Neural progenitor cell (in vitro differentiated cells): ENCODE measurements around the gene C11orf65. TPM values are rescaled to one million over a fixed set of nuclear protein-coding genes. Genes with fewer than 3 reads are reported as not detected.

Experiments
- DNase-seq: peaks from one replicate; pipeline ENCODE4 v3.0.0-alpha.2; 2016; ENCODE audit warnings: low spot score
- H2AFZ ChIP-seq: fragments of 200-600 bp; sonication (generic); replicated peaks from 2 replicates; pipeline ENCODE4 v1.6.1; 2016; ENCODE audit warnings: antibody characterized with exemption
- H3F3A ChIP-seq: fragments of 200-600 bp; sonication (generic); 2 replicates; pipeline ENCODE4 v1.6.1; 2016; ENCODE audit warnings: antibody characterized with exemption, low read depth
- H3K27ac ChIP-seq: fragments of 200-600 bp; sonication (generic); 2 replicates; pipeline ENCODE4 v1.5.1; 2016; ENCODE audit warnings: mild to moderate bottlenecking
- H3K27me3 ChIP-seq: fragments of 200-600 bp; sonication (generic); 2 replicates; pipeline ENCODE4 v1.6.1; 2016; ENCODE audit warnings: mild to moderate bottlenecking, moderate library complexity
- H3K36me3 ChIP-seq: fragments of 200-600 bp; sonication (generic); 2 replicates; pipeline ENCODE4 v1.5.1; 2016
- H3K4me1 ChIP-seq: fragments of 200-600 bp; sonication (generic); 2 replicates; pipeline ENCODE4 v1.6.1; 2016; ENCODE audit warnings: mixed run types
- H3K4me2 ChIP-seq: fragments of 200-600 bp; sonication (generic); 2 replicates; pipeline ENCODE4 v1.6.1; 2016
- H3K4me3 ChIP-seq: fragments of 200-600 bp; sonication (generic); 2 replicates; pipeline ENCODE4 v1.5.1; 2016
- H3K79me2 ChIP-seq: fragments of 200-600 bp; sonication (generic); 2 replicates; pipeline ENCODE4 v1.6.1; 2016; ENCODE audit warnings: low read depth
- H3K9ac ChIP-seq: fragments of 200-600 bp; sonication (generic); 2 replicates; pipeline ENCODE4 v1.6.1; 2016
- H3K9me3 ChIP-seq: fragments of 200-600 bp; sonication (generic); 2 replicates; pipeline ENCODE4 v1.5.1; 2016; ENCODE audit warnings: low read depth
- H4K20me1 ChIP-seq: fragments of 200-600 bp; sonication (generic); 2 replicates; pipeline ENCODE4 v1.6.1; 2016; ENCODE audit warnings: low read depth
- H3K27ac Mint-ChIP-seq: 3 replicates; pipeline ENCODE4 v1.8.0; 2021; ENCODE audit warnings: mixed read lengths
- H3K27me3 Mint-ChIP-seq: 2 replicates; pipeline ENCODE4 v1.8.0; 2022; ENCODE audit warnings: low read depth, mild to moderate bottlenecking, inconsistent platforms, moderate library complexity, mixed read lengths; ENCODE audit not compliant: insufficient read depth
- H3K36me3 Mint-ChIP-seq: 3 replicates; pipeline ENCODE4 v1.8.0; 2021; ENCODE audit warnings: mixed read lengths
- H3K4me1 Mint-ChIP-seq: 3 replicates; pipeline ENCODE4 v1.8.0; 2021; ENCODE audit warnings: mixed read lengths
- H3K4me3 Mint-ChIP-seq: 3 replicates; pipeline ENCODE4 v1.8.0; 2021; ENCODE audit warnings: mild to moderate bottlenecking, moderate library complexity, mixed read lengths
- H3K9me3 Mint-ChIP-seq: 3 replicates; pipeline ENCODE4 v1.8.0; 2020; ENCODE audit warnings: mixed read lengths
- EZH2 ChIP-seq: fragments of 200-600 bp; sonication (generic); IDR thresholded peaks from 2 replicates; pipeline ENCODE4 v1.6.1; 2017; ENCODE audit warnings: antibody characterized with exemption, mild to moderate bottlenecking, moderate library complexity
- EZH2phosphoT487 ChIP-seq: fragments of 200-600 bp; sonication (generic); IDR thresholded peaks from 2 replicates; pipeline ENCODE4 v1.6.1; 2017; ENCODE audit warnings: antibody characterized with exemption
- total RNA-seq: library from RNA; depleted of rRNA; stranded (reverse); fragments of >200 nt; gene quantifications from 2 replicates; pipeline ENCODE4 v1.2.3, GENCODE V29; 2015; ENCODE audit warnings: low replicate concordance
- TF ChIP-seq, protein P1 (sequence below): fragments of 200-600 bp; sonication (generic); IDR thresholded peaks from 2 replicates; pipeline ENCODE4 v1.5.1; 2017; ENCODE audit warnings: antibody characterized with exemption, mild to moderate bottlenecking

The C11orf65 gene
- 1.8 and 11.4 TPM in 2 replicates for total RNA-seq

DNA sequence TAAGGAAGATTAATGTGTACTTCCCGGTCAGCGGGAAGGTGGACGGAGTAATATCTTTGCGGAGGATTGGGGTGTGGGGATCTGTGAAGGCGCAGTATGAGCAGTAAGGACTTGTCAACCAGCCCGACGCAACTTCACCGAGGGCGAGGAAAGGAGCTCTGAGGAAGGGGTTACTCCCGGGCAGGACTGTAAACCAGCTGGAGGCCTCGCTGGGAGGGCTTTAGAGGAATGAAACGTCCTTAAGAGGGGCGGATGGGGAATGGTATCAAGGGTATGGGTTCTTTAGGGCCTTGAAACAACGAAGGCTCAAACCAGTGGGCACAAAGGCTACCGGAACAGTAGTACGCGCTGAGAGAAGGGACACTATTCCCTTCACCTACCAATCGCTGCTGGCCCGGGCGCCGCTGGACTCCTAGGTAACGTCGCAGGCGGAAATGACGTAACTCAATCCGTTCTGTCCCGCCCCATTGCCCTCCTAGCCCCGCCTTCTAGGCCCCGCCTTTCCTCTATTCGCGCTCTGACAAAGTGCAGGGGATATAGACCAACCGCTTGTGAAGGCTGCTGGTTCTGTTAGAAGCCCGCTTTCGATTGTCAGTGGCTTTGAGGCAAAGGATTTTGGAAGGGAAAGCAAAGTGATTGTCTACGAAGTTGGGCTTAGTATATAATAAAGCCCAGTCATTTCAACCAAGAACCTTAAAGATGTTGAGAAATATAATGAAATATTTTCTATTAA lies at the start of gene C11orf65:
Gene C11orf65 (minus strand): TSS at position 439 of the 733 bp plus-strand sequence. CDS start 5,970 bp downstream, outside the sequence.
- peak within 1 kb of the TSS; percentile 95 for H3K27ac ChIP-seq
- Mint-ChIP-seq H3K4me1 (peaks cover 9% of the 10 kb centered on the region), H3K27ac (peak within 1 kb of the TSS; percentile 100), H3K4me3 (peak within 1 kb of the TSS; percentile 98), H3K27me3 (peaks cover 2% of the 10 kb centered on the region), H3K9me3 (no peaks in the 10 kb centered on the region), H3K36me3 (no peaks in the 10 kb centered on the region)
- H3K4me1 ChIP-seq: no peaks in the 10 kb centered on the region
- peaks cover 11% of the 10 kb centered on the region for H3F3A ChIP-seq
- no peaks in the 10 kb centered on the region for H3K9me3 ChIP-seq
- H3K4me2 ChIP-seq: peak within 1 kb of the TSS; percentile 88
- H3K79me2 ChIP-seq: no peaks in the 10 kb centered on the region
- no peaks in the 10 kb centered on the region for H3K27me3 ChIP-seq
- peak within 1 kb of the TSS; percentile 58 for H3K4me3 ChIP-seq
- H4K20me1 ChIP-seq: no peaks in the 10 kb centered on the region
- no peak for TF ChIP-seq EZH2phosphoT487
- TF ChIP-seq EZH2: no peak
- TF ChIP-seq, protein P1, sequence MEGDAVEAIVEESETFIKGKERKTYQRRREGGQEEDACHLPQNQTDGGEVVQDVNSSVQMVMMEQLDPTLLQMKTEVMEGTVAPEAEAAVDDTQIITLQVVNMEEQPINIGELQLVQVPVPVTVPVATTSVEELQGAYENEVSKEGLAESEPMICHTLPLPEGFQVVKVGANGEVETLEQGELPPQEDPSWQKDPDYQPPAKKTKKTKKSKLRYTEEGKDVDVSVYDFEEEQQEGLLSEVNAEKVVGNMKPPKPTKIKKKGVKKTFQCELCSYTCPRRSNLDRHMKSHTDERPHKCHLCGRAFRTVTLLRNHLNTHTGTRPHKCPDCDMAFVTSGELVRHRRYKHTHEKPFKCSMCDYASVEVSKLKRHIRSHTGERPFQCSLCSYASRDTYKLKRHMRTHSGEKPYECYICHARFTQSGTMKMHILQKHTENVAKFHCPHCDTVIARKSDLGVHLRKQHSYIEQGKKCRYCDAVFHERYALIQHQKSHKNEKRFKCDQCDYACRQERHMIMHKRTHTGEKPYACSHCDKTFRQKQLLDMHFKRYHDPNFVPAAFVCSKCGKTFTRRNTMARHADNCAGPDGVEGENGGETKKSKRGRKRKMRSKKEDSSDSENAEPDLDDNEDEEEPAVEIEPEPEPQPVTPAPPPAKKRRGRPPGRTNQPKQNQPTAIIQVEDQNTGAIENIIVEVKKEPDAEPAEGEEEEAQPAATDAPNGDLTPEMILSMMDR: no peak
- peak within 1 kb of the TSS; percentile 44 for H2AFZ ChIP-seq
- DNase-seq: peak; percentile 98
- peak within 1 kb of the TSS; percentile 91 for H3K9ac ChIP-seq
- H3K36me3 ChIP-seq: no peaks in the 10 kb centered on the region

DNA sequence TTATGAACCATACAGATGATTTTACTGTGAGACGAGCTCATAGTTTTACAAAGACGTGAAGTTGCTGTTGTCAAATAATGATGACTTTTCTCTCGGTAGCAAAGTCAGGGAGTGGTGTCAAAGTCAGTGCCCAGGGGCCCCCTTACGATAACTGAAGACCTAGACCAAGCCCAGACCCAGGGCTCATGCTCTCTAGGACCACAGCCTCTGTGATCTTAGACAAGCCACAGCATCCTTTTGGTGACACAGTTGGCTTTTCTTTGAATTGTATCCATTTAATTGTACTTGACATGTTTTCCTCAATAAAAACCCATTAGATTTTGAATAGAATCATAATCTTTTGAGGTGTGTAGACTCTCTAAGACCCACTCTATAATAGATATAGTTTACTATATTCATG lies 48.8 kb upstream of the C11orf65 start:
- peaks cover 4% of the 10 kb centered on the region for H3K36me3 Mint-ChIP-seq
- no peaks in the 10 kb centered on the region for H3K79me2 ChIP-seq

GRCh38 chr11:108512708-108513107 lies 45.4 kb upstream of the C11orf65 start:
- H3K27me3 Mint-ChIP-seq: peaks cover 3% of the 10 kb centered on the region

More for the DNA sequence above, 48.8 kb upstream of the C11orf65 start:
- H3F3A ChIP-seq: no peaks in the 10 kb centered on the region
- H3K4me3 ChIP-seq: no peak overlapping the region
- Mint-ChIP-seq H3K27me3 (no peaks in the 10 kb centered on the region), H3K9me3 (no peaks in the 10 kb centered on the region), H3K4me3 (no peak overlapping the region), H3K4me1 (no peaks in the 10 kb centered on the region), H3K27ac (no peak overlapping the region)
- no peak for DNase-seq
- no peak for TF ChIP-seq EZH2
- TF ChIP-seq EZH2phosphoT487: no peak
- TF ChIP-seq, protein P1: no peak
- no peak overlapping the region for H3K4me2 ChIP-seq
- no peak overlapping the region for H3K9ac ChIP-seq
- no peak overlapping the region for H2AFZ ChIP-seq
- no peaks in the 10 kb centered on the region for H3K27me3 ChIP-seq
- no peaks in the 10 kb centered on the region for H3K9me3 ChIP-seq
- H3K27ac ChIP-seq: no peak overlapping the region
- H3K4me1 ChIP-seq: no peaks in the 10 kb centered on the region
- H3K36me3 ChIP-seq: no peaks in the 10 kb centered on the region
- no peaks in the 10 kb centered on the region for H4K20me1 ChIP-seq

More at GRCh38 chr11:108512708-108513107, 45.4 kb upstream of the C11orf65 start:
- H3K9me3 ChIP-seq: no peaks in the 10 kb centered on the region
- no peaks in the 10 kb centered on the region for H3K36me3 ChIP-seq
- H3K27ac ChIP-seq: no peak overlapping the region
- no peak overlapping the region for H3K27ac Mint-ChIP-seq
- no peaks in the 10 kb centered on the region for H3K4me1 Mint-ChIP-seq
- no peaks in the 10 kb centered on the region for H3F3A ChIP-seq
- no peak overlapping the region for H3K4me3 Mint-ChIP-seq
- no peaks in the 10 kb centered on the region for H3K79me2 ChIP-seq
- TF ChIP-seq EZH2: no peak
- TF ChIP-seq, protein P1: no peak
- TF ChIP-seq EZH2phosphoT487: no peak
- no peak overlapping the region for H3K9ac ChIP-seq
- no peak overlapping the region for H3K4me2 ChIP-seq
- H3K4me3 ChIP-seq: no peak overlapping the region
- peaks cover 3% of the 10 kb centered on the region for H3K9me3 Mint-ChIP-seq
- DNase-seq: no peak
- H3K4me1 ChIP-seq: no peaks in the 10 kb centered on the region
- no peak overlapping the region for H2AFZ ChIP-seq
- H3K36me3 Mint-ChIP-seq: peaks cover 4% of the 10 kb centered on the region
- H4K20me1 ChIP-seq: no peaks in the 10 kb centered on the region
- no peaks in the 10 kb centered on the region for H3K27me3 ChIP-seq
